ENCODE measurements around the gene JCAD.
A peak's percentile ranks its signal among the peaks of the same experiment; 100 is the strongest.

JCAD gene

DNA sequence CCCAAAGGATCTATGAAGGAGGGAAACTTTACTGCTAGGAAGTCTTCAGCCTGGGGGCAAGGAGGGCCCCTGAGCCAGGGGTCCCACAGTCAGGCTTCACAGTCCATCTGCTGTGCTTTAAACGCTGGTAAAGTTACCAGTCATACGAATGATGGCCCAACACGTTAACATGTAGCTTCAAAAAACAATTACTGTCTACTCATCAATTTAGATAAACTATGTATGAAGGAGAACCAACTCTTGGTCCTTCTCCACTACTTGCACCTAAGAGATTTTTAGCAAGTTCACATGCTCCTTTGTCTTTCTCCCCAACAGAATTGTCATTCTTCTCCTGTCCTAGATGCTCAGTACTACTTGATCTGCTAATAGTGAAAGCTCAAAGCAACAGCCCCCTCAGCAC is 16.6 kb downstream of the JCAD start:
- POLR2A ChIA-PET = no interaction called here
- CTCF ChIA-PET = no interaction called here
- TF ChIP-seq, protein P1, sequence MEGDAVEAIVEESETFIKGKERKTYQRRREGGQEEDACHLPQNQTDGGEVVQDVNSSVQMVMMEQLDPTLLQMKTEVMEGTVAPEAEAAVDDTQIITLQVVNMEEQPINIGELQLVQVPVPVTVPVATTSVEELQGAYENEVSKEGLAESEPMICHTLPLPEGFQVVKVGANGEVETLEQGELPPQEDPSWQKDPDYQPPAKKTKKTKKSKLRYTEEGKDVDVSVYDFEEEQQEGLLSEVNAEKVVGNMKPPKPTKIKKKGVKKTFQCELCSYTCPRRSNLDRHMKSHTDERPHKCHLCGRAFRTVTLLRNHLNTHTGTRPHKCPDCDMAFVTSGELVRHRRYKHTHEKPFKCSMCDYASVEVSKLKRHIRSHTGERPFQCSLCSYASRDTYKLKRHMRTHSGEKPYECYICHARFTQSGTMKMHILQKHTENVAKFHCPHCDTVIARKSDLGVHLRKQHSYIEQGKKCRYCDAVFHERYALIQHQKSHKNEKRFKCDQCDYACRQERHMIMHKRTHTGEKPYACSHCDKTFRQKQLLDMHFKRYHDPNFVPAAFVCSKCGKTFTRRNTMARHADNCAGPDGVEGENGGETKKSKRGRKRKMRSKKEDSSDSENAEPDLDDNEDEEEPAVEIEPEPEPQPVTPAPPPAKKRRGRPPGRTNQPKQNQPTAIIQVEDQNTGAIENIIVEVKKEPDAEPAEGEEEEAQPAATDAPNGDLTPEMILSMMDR (IDR thresholded peaks at IDR 0.05; ENCODE audit: control extremely low read depth, extremely low read depth, low read depth, missing control alignments) = no peak
- DNase-seq (ENCODE audit: extremely low spot score) = no peak

DNA sequence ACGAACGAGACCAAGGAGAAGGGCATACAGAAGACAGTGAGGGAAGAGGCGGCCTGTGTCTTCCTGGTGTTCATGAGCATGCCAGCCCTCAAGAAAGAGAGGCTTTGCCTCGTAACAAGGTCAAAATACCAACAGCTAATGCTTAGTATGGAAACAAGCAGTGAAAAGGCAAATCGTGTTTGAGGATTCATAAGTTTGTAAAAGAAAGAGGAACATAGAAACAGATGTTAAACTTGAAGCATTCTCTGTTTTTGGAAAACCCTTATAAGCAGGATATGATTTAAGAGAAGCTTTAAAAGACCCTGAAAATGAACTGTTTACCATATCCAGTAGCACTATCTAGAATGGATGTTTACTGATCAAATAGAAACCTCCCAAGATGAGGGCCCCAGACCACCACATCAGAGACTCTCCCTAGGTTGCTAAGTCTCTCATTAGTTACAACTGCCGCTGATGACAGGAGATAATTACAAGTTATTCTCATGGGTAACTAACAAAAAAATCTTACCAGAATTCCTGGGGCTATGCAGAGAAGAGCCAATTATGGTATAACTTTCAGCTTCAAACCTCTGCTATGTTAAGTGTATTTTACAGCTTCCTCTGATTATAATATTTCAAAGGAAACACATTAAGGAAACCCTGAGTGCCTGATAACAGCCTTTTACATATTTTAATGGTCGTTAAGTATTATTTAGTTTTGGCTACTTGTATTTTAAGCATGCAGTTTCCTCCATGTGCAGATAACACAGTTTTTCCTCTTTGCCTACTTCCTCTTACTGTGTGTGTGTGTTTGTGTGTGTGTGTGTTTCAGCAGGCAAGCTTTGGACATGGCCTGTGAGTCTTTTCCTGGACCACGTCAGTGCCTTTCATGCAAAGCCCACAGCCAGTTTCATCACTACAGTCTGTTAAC is 17.9 kb downstream of the JCAD start:
- ChIA-PET POLR2A (no interaction called here), CTCF (interaction anchor here (1.0 to 1.5 kb wide), 3 partner anchors 14 to 43 kb away, joined by 3 to 5 read pairs (median 3); no protein-coding TSS in a partner anchor)
- TF ChIP-seq, protein P1 (IDR thresholded peaks at IDR 0.05; ENCODE audit: control extremely low read depth, extremely low read depth, low read depth, missing control alignments) = no peak
- DNase-seq (ENCODE audit: extremely low spot score) = no peak

DNA sequence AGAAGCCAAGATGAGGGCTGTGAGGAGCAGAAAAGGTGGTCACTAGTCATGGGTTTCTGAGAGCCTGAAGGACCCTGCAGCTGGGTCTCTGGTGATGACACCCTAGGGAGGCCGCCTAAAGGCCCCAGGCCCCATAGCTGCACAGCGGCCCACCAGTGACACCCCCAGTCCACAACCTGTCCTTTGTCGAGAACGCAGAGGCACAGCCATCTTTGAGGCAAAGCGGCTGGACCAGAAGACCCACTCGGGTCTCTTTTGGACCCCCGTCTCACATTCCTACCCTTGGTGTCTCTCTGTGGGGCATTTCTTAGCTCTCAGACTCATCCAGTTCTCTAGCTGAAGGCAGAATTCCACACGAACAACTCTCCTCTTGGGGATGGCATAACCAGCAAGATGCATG is 18.8 kb downstream of the JCAD start:
- TF ChIP-seq, protein P1 (IDR thresholded peaks at IDR 0.05; ENCODE audit: control extremely low read depth, extremely low read depth, low read depth, missing control alignments) = no peak
- CTCF ChIA-PET = interaction anchor here (1.3 to 1.5 kb wide), 2 partner anchors 33 to 42 kb away, joined by 3 to 5 read pairs; no protein-coding TSS in a partner anchor
- POLR2A ChIA-PET = no interaction called here
- no peak for DNase-seq (ENCODE audit: extremely low spot score)

DNA sequence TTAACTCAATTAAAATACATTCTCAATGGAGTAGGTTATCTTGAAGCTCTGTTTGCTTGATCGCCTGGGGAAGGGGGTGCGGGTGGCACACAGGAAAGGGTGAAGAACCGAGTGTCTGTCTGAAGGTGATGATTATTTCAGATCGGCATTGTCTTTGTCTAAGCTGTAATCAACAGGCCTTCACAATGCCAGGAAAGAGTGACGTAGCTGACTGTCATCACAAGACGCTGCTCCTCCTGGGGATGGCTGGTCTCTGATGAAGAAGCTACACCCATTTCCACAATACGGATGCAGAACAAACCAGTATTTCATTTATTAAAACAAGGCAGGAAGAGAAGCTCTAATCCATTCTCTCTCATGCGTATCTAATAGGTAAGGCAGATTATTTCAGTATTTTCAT is 19.4 kb downstream of the JCAD start:
- no peak for DNase-seq (ENCODE audit: extremely low spot score)
- POLR2A ChIA-PET = no interaction called here
- CTCF ChIA-PET = no interaction called here
- TF ChIP-seq, protein P1 (IDR thresholded peaks at IDR 0.05; ENCODE audit: control extremely low read depth, extremely low read depth, low read depth, missing control alignments) = no peak

DNA sequence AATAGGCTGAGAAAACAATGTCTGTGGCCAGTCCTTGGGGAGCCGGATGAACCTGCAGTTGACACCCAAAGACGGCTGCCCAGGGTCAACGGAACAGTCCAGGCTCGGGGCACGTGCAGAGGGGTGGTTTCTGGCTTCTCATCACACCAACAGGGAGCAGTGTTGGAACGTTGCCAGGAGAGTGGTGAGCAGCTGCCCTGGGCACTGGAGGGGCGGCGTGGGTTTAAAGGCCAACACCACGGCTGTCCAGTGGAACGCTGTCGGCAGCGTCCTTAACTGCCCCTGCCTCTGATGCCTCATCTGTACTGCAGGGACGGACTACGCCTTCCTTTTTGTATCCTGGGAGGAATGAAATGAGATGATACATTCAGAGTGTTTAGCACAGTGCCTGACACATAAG is 19.8 kb downstream of the JCAD start:
- no peak for DNase-seq (ENCODE audit: extremely low spot score)
- ChIA-PET CTCF (no interaction called here), POLR2A (no interaction called here)
- TF ChIP-seq, protein P1 (IDR thresholded peaks at IDR 0.05; ENCODE audit: control extremely low read depth, extremely low read depth, low read depth, missing control alignments) = no peak

DNA sequence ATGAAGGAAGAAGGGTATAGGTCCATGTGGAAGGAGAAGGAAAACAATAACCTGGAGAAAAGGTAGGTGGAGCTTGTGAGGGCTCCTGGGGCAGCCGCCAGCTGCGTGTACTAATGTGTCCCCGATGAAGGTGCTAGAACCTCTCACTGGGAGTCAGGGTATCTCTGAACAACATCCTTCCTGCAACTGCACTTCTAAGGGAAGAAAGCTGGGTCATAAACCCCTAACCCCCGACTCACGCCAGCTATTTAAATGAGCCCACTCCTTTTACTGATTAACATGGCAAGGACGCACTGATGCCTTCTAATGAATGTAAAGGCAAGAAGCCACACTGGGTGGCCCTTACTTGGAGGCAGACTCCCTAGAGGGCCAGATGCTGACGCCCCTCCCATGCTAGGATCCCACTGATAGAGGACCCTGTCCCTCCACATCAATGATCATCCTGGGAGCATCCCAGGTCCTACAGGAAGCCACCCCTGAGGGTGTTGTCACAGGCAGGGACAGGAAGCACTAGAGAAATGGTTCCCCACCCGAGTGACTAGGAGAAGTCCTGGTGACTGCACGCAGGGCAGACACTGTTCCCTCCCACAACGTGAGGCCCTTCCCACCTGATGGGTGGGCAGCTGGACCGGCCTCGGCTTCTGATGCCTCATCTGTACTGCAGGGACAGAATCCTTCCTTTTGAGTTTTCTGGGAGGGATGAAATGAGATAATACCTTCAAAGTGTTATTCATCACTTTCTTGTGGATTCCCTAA is 20.4 kb downstream of the JCAD start:
- POLR2A ChIA-PET = no interaction called here
- TF ChIP-seq, protein P1 (IDR thresholded peaks at IDR 0.05; ENCODE audit: control extremely low read depth, extremely low read depth, low read depth, missing control alignments) = no peak
- DNase-seq (ENCODE audit: extremely low spot score) = peak; percentile 16
- CTCF ChIA-PET = interaction anchor here (0.8 kb wide), 1 partner anchor 202 kb away, joined by 3 read pairs; no protein-coding TSS in a partner anchor

All from GM10248 (cell line).